Stimulated activated CD8-positive, alpha-beta memory T cell treated with anti-CD3 and anti-CD28 coated beads, Interleukin-12 subunit alpha, Interleukin-12 subunit beta, amount 100 ng/mL, for 24 hours (primary cell): Measurements from ENCODE around the gene KRTAP5-2.
"Not testable (repeated sequence)": the region's sequence is repeated elsewhere in the genome, so short reads cannot be mapped to it uniquely, and the experiment has no call there.

ENCODE experiments used
- DNase-seq: peaks from one replicate; pipeline ENCODE4 v3.0.0-alpha.2; 2020; ENCODE audit errors: extremely low read depth

Gene KRTAP5-2

GRCh38 chr11:1628506-1629325, 30.6 kb upstream of the KRTAP5-2 start:
- no peak for DNase-seq

GRCh38 chr11:1625541-1625940, 27.4 kb upstream of the KRTAP5-2 start:
- DNase-seq: no peak

GRCh38 chr11:1624621-1625020, 26.5 kb upstream of the KRTAP5-2 start:
- no peak for DNase-seq

- DNase-seq: no peak
These were observed 25.6 kb upstream of the KRTAP5-2 start for GRCh38 chr11:1623716-1624115.

GRCh38 chr11:1622086-1622485, 24.0 kb upstream of the KRTAP5-2 start, which contains the start of gene KRTAP5-4:
Gene KRTAP5-4 (minus strand): TSS chr11:1622138. CDS start chr11:1622093, 45 bp downstream.
- DNase-seq: no peak

- no peak for DNase-seq
These were observed 21.4 kb upstream of the KRTAP5-2 start for GRCh38 chr11:1619449-1619848.

GRCh38 chr11:1618231-1618630, 20.1 kb upstream of the KRTAP5-2 start:
- no peak for DNase-seq

GRCh38 chr11:1608363-1608762, 10.3 kb upstream of the KRTAP5-2 start, which contains the start of gene KRTAP5-3:
Gene KRTAP5-3 (minus strand): TSS chr11:1608463. CDS start chr11:1608385, 78 bp downstream.
- no peak for DNase-seq

GRCh38 chr11:1607901-1608300, 9.8 kb upstream of the KRTAP5-2 start:
- not testable (repeated sequence) for DNase-seq

GRCh38 chr11:1607156-1607845, 9.2 kb upstream of the KRTAP5-2 start:
- not testable (repeated sequence) for DNase-seq

GRCh38 chr11:1605923-1606322, 7.8 kb upstream of the KRTAP5-2 start:
- not testable (repeated sequence) for DNase-seq

- DNase-seq: no peak
These were observed 6.6 kb upstream of the KRTAP5-2 start for GRCh38 chr11:1604711-1605110.

GRCh38 chr11:1604181-1604580, 6.1 kb upstream of the KRTAP5-2 start:
- no peak for DNase-seq

GRCh38 chr11:1603629-1604028, 5.5 kb upstream of the KRTAP5-2 start:
- no peak for DNase-seq

- not testable (repeated sequence) for DNase-seq
These were observed 3.6 kb upstream of the KRTAP5-2 start for GRCh38 chr11:1601663-1602062.

- DNase-seq: no peak
These were observed 2.5 kb upstream of the KRTAP5-2 start for GRCh38 chr11:1600626-1601025.

- no peak for DNase-seq
These were observed 722 bp upstream of the KRTAP5-2 start for GRCh38 chr11:1598816-1599215.

GRCh38 chr11:1598406-1598805, 312 bp upstream of the KRTAP5-2 start:
- not testable (repeated sequence) for DNase-seq

GRCh38 chr11:1597331-1597993, 632 bp downstream of the KRTAP5-2 start:
- no peak for DNase-seq

- not testable (repeated sequence) for DNase-seq
These were observed 1.4 kb downstream of the KRTAP5-2 start for GRCh38 chr11:1596576-1597121.

GRCh38 chr11:1595994-1596575, 2.0 kb downstream of the KRTAP5-2 start:
- DNase-seq: not testable (repeated sequence)

- no peak for DNase-seq
These were observed 5.5 kb downstream of the KRTAP5-2 start for GRCh38 chr11:1592628-1593027.
